Measurements from ENCODE around the gene NAB2.

DNA sequence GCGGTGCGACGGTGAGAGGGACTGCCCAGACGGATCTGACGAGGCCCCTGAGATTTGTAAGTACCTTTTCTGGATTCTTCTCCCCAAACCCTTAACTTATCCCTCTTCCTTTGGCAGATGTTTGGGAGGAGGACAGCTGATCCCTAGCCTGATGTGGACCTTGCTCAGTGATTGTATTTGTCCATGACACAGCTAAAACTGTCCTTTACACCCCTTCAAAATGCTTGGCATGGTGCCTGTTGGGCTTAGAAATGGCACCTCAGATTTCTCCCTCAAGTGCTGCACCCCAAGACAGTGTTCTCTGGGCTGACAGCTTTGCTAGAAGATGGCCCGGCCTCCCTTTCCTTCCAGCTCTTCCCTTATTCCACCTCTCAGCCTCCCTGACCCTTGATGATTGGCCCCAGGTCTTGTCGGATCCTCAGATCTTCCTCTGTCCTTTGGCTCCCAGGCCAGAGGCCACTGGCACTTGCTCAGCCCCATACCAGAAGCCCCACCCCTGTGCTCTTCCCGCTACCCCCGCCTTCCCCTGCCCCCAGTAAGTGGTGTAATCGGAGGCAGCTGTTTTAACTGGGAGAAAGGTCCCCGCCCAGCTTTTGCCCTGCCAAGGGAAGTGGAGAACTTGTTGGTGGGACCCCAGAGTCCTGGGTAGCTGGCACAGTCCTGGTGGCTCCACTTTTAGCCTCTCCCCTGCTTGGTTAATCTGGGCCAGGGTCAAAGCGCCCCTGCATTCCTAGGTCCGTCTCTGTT, 49.8 kb downstream of the NAB2 start:
- TF ChIP-seq, protein P1, sequence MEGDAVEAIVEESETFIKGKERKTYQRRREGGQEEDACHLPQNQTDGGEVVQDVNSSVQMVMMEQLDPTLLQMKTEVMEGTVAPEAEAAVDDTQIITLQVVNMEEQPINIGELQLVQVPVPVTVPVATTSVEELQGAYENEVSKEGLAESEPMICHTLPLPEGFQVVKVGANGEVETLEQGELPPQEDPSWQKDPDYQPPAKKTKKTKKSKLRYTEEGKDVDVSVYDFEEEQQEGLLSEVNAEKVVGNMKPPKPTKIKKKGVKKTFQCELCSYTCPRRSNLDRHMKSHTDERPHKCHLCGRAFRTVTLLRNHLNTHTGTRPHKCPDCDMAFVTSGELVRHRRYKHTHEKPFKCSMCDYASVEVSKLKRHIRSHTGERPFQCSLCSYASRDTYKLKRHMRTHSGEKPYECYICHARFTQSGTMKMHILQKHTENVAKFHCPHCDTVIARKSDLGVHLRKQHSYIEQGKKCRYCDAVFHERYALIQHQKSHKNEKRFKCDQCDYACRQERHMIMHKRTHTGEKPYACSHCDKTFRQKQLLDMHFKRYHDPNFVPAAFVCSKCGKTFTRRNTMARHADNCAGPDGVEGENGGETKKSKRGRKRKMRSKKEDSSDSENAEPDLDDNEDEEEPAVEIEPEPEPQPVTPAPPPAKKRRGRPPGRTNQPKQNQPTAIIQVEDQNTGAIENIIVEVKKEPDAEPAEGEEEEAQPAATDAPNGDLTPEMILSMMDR (IDR thresholded peaks at IDR 0.05; ENCODE audit: extremely low read depth in 1 of 2, insufficient read depth in 1 of 2, low read depth in 1 of 2, low read length in 2 of 2), result no peak
- no peak for TF ChIP-seq POLR2A (IDR thresholded peaks at IDR 0.05; ENCODE audit: low read depth, low read length)

All from endothelial cell of umbilical vein (primary cell).